GM21529 (cell line): Measurements from ENCODE around the gene PEA15.

Source experiments
- ATAC-seq: cut with Tn5 transposase; IDR thresholded peaks from one replicate; pipeline ENCODE4 v1.9.1; 2021; ENCODE audit not compliant: unreplicated experiment

PEA15 gene

DNA sequence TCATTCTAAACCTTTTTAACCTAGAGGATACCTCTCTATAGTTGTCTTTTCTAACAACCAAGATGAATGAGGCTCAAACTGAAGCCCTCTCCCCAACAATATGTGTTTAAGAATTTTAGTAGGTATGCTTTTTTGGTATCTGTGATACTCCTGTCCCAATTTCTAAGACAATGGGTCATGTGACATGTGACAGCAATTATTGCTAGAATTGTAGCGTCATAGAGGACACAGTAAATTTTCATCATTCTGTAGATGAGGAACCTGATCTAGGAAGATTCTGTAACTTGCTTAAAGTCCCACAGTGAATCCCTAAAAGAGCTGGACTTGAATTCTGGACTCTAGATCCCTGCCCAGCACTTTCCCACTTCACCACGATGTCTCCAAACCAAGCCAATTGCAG lies 26.5 kb upstream of the PEA15 start:
- ATAC-seq, result no peak

DNA sequence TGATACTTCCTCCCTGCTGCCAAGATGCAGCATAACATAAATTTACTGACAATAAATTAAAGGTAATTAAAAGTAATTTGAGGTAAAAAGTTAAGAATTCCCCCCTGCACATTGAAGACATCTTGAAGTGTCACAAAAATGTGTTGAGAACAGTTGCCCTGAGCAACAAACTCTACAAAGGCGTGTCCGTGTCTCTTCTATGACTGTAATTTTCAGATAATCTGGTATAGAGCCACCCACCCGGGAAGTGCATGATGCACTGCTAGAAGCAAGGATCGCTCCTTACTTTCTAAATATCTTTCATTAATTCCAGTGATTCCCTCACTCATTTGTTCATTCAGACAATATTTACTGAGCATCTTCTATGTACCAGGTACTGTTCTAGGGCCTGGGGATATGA lies 25.8 kb upstream of the PEA15 start:
- no peak for ATAC-seq

GRCh38 chr1:160186246-160186645 lies 18.9 kb upstream of the PEA15 start:
- no peak for ATAC-seq

- no peak for ATAC-seq
These were observed 18.5 kb upstream of the PEA15 start for GRCh38 chr1:160186729-160187128.

DNA sequence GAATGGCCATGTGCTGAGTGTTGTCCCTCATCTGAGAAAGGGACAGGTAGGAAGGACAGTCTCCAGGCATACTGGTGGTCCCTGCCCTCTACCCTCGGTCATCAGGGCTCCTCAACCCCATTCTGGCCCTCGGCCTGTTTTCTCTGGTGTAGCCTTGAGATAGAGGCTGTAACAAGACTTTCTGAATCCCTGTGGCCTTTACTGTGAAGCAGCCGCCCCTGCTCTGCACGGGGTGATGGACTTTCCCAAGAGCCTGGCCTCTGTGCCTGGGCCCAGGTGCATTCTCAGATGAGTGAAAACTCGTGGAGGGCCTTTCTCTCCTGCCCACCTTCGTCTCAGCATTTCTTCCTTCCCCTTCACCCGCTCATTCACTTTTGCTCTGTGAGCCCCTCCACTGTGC lies 17.8 kb upstream of the PEA15 start:
- ATAC-seq, result no peak

GRCh38 chr1:160188341-160188740 lies 16.8 kb upstream of the PEA15 start:
- ATAC-seq, result no peak

DNA sequence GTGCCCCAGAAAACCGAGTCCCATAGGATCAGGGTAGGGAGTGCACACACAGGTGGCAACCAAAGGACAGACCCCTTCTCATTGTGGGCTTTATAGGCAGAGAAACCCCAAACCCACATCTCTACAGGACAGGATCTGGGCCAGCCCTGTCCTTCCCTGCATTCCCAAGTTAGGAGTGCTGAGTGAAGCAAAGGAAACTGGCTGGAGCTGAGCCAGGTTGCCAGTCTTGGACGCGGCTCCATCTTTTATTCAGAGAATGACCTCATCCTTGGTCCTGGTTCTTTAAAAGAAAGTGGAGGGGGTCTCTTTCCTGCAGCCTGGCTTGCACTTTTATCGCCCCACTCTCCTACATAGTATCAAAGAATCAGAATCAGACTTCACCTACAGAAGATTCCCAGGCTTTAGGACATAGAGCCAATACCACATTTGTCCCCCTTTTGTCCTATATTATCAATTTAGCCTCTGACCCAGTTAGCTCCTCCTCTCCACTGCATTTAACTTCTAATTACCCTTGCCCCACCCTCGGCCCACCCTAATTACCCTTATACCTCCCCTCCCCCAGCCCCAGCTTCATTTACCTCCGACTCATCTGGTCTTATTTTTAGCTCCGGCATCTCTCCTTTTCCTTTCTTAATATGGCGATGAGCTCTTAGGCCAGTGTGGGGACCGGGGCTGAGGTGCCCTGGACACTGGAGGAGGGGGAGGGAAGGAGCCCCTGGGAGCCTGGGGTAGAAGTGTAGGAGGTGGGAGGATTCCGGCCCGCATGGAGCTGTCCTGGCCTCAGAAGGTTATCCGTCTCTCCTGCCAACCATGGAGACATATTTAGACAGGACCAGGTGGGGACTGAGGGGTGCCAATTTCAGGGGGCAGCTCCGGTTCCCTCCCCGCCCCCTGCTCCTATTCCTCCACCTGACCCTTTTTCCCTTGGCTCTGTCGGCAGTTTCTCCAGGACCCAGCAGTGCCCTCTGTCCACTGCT lies 15.2 kb upstream of the PEA15 start, which contains the start of gene CASQ1:
CASQ1 (plus strand) TSS at position 927 of the 977 bp plus-strand sequence. CDS start 177 bp downstream, outside the sequence.
- no peak for ATAC-seq

DNA sequence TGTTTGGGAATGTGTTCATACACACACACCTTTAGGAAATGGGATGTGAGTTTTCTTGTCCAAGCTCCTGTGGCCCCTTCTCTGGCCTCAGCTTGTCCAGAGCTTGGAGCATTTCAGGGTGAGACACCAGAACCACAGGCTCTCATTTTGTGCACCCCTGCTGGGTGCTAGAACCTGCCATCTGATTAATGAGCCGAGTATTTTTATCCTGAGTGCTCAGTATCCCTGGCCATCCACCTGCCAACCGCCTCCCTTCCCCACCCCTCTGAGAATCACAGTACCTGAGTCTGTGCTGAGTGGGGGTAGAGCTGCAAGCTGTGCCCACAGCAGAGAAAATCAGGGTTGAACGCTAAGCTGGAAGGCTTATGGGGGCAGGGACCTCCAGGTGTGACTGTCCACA lies 13.4 kb upstream of the PEA15 start:
- ATAC-seq, result no peak

- ATAC-seq, result no peak
These were observed 12.9 kb upstream of the PEA15 start for GRCh38 chr1:160192234-160192633.

- peak; percentile 64 for ATAC-seq
These were observed 11.9 kb upstream of the PEA15 start for GRCh38 chr1:160193091-160193819.

- ATAC-seq, result no peak
These were observed 11.1 kb upstream of the PEA15 start for GRCh38 chr1:160193832-160194736.

- no peak for ATAC-seq
These were observed 10.5 kb upstream of the PEA15 start for GRCh38 chr1:160194737-160195059.

DNA sequence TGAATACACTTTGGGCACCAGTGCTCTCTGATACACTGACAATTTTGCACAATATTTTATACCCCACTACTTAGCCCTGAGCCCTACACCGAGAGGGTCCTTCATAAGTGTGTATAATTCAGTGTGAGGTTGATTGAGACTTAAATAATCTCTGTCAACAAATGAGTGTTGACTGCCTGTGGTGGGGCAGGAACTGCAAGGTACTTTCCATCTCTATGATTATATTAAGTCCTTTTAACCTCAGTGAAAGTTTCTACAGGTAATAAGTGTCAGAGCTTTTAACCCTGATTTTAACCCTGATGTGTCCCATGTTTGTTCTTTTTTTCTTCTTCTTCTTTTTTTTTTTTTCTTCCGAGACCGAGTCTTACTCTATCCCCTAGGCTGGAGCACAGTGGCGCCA lies 9.0 kb upstream of the PEA15 start:
- no peak for ATAC-seq

DNA sequence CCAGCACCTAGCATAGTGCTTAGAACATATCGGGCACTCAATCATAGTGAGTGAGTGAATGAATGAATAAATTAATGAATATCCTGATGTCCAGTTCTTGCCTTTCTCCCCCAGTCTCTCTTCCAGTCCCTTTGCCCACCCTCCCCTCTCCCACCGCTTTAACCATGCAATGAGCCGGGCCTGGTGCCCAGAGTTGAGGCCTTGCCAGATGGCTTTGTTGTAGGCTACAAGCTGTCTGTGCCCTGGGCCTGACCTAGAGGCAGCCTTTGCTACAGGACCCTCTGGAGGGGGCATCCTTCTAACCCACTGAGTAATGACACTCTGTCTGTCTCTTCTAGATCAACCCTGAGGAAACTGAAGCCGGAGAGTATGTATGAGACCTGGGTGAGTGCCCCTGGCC lies 8.0 kb upstream of the PEA15 start:
- ATAC-seq, result no peak

GRCh38 chr1:160200786-160201185 lies 4.4 kb upstream of the PEA15 start:
- no peak for ATAC-seq

GRCh38 chr1:160204526-160205241 lies 500 bp upstream of the PEA15 start:
- ATAC-seq, result peak; percentile 65

DNA sequence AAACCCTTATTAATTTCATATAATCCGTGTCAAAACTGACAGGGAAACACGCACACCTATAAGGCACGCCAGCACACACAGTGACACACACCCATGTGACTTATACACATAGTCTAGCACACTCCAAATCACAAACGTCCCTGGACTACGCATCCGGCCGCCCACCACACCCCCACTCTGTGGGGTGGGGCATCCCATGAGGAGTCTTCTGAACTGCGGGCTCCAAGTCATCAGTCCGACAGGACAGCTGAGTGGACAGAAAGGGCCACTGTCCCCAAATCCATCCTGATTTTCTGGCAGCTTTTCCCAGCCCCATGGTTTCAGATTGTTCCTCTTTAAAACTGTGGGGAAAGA lies 829 bp downstream of the PEA15 start:
- no peak for ATAC-seq

GRCh38 chr1:160206421-160207117 lies 1.4 kb downstream of the PEA15 start:
- ATAC-seq, result no peak

DNA sequence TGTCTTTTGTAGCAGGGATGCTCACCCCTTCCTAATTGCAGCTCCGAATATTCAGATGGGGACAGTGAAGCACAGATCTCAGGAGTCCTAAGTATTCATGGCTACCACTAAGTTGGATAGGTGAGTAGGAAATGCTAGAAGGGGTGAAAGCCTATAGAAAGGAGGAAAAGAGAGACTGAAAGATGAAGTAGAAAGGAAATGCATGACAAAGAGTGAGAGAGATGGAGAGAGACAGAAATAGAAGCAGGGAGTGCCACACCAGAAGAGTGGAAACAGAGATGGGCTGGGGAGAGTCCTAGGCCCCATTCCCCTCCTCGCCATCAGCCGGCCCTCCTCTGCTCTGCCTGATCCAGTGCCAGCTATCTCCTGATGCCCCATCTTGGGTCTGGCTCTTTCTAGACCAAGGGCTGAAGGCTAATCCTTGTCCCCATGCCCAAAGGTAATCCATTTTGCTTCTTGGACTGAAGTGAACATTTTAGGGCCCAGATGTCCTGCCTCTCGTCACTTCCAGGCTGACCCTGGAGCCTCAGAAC lies 2.0 kb downstream of the PEA15 start:
- no peak for ATAC-seq
